GM06990 (cell line): Measurements from ENCODE around the gene CYP8B1.

Source experiments
- DNase-seq: peaks from one replicate; pipeline ENCODE4 v3.0.0-alpha.2; 2011; ENCODE audit not compliant: insufficient read length; ENCODE audit errors: extremely low read depth
- H3K27me3 ChIP-seq: replicated peaks from 2 replicates; pipeline ENCODE4 v1.6.0; 2011; ENCODE audit warnings: low read length; ENCODE audit not compliant: control insufficient read depth, insufficient read depth
- H3K36me3 ChIP-seq: 2 replicates; pipeline ENCODE4 v1.5.1; 2011; ENCODE audit warnings: low read length; ENCODE audit not compliant: control insufficient read depth, insufficient read depth
- H3K4me3 ChIP-seq: replicated peaks from 2 replicates; pipeline ENCODE4 v1.5.1; 2011; ENCODE audit warnings: low read depth, mild to moderate bottlenecking, control low read depth, low read length
- CTCF ChIP-seq: IDR thresholded peaks from 2 replicates; pipeline ENCODE4 v1.5.1; 2011; ENCODE audit warnings: low read length, control low read depth, mild to moderate bottlenecking, inconsistent platforms; ENCODE audit not compliant: insufficient read depth, poor library complexity, severe bottlenecking

Gene CYP8B1

GRCh38 chr3:42874749-42875148 is 930 bp downstream of the CYP8B1 start:
- TF ChIP-seq CTCF: no peak
- H3K4me3 ChIP-seq: no peak overlapping the region
- H3K27me3 ChIP-seq: no peaks in the 10 kb centered on the region
- H3K36me3 ChIP-seq: no peaks in the 10 kb centered on the region
- DNase-seq: no peak

GRCh38 chr3:42873221-42873982 is 2.3 kb downstream of the CYP8B1 start:
- no peak for DNase-seq
- no peak overlapping the region for H3K4me3 ChIP-seq
- TF ChIP-seq CTCF: no peak
- no peaks in the 10 kb centered on the region for H3K36me3 ChIP-seq
- H3K27me3 ChIP-seq: no peaks in the 10 kb centered on the region

GRCh38 chr3:42872718-42873117 is 3.0 kb downstream of the CYP8B1 start:
- Histone ChIP-seq H3K4me3 (no peak overlapping the region), H3K27me3 (no peaks in the 10 kb centered on the region), H3K36me3 (no peaks in the 10 kb centered on the region)
- DNase-seq: no peak
- no peak for TF ChIP-seq CTCF

DNA sequence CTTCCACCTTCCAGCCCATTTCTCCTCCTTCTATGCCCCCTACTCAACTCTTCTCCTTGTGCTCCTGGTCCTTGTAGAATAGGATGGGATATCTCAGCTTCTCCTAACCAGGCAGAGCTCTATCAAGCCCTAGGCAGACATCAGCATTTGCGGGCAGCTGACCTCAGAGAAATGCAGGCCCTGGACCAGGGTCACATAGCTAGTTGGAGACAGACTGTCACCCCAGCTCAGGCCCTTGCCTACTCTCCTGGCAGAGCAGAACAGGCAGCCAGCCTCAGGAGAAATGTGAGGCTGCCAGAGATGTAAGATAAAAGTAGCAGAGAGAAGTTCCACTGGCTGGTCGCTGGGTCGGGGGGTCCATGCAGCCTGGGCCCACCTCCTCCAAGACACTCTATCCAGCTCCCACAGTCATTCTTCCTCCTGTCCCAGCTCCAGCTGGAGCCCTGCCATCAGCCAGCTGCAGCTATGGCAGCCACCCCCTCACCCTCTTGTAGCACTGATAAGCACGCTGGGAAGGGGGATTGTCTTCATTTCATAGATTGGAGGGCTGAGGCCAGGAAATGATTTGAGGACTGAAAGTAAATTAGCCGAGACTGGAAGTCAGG is 4.0 kb downstream of the CYP8B1 start:
- no peaks in the 10 kb centered on the region for H3K27me3 ChIP-seq
- H3K36me3 ChIP-seq: no peaks in the 10 kb centered on the region
- no peak for TF ChIP-seq CTCF
- DNase-seq: no peak
- H3K4me3 ChIP-seq: no peak overlapping the region

- DNase-seq: no peak
- Histone ChIP-seq H3K36me3 (no peaks in the 10 kb centered on the region), H3K4me3 (no peak overlapping the region), H3K27me3 (no peaks in the 10 kb centered on the region; the same call in 1 of the 2 replicates)
- TF ChIP-seq CTCF: no peak
These were observed 6.8 kb downstream of the CYP8B1 start for GRCh38 chr3:42868841-42869240.

DNA sequence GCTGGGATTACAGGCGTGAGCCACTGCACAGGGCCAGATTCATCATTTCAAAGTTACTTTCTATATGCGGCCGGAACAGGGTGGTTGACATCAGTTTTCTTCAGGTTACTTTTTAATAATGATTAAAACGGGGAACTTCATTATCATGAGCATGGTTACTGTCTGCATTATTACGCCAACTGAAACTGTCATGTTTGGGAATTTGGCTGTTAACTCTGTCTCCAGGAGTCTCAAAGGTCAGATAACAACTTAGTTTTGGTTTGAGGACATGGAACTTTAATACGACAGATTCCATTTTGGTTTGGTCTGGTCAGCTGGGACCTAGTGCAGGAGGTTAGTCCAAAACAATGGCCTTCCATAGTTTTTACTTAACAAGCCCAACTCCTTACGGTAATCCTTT is 8.5 kb downstream of the CYP8B1 start:
- no peak overlapping the region for H3K4me3 ChIP-seq
- no peaks in the 10 kb centered on the region; the same call in 1 of the 2 replicates for H3K27me3 ChIP-seq
- no peaks in the 10 kb centered on the region for H3K36me3 ChIP-seq
- TF ChIP-seq CTCF: no peak
- DNase-seq: no peak
